Smooth muscle cell (in vitro differentiated cells): ENCODE results near the gene ERN1. TPM values are rescaled to one million over a fixed set of nuclear protein-coding genes. Genes with fewer than 3 reads are reported as not detected.

Source experiments
- DNase-seq: peaks from one replicate; lab custom pipeline; 2025; ENCODE audit not compliant: unreplicated experiment; lab: John Stamatoyannopoulos, UW
- H2AFZ ChIP-seq: fragments of 200-600 bp; sonication (generic); 2 replicates; pipeline ENCODE4 v1.6.0; 2016; ENCODE audit warnings: antibody characterized with exemption, low read depth, mild to moderate bottlenecking
- H3F3A ChIP-seq: fragments of 200-600 bp; sonication (generic); 2 replicates; pipeline ENCODE4 v1.6.0; 2017; ENCODE audit warnings: antibody characterized with exemption, low read depth
- H3K27ac ChIP-seq: fragments of 200-600 bp; sonication (generic); 2 replicates; pipeline ENCODE4 v1.5.1; 2016; ENCODE audit warnings: low read depth, mild to moderate bottlenecking
- H3K27me3 ChIP-seq: fragments of 200-600 bp; sonication (generic); 2 replicates; pipeline ENCODE4 v1.6.1; 2016; ENCODE audit warnings: low read depth, mild to moderate bottlenecking
- H3K36me3 ChIP-seq: fragments of 200-600 bp; sonication (generic); 2 replicates; pipeline ENCODE4 v1.5.1; 2016; ENCODE audit warnings: low read depth
- H3K4me1 ChIP-seq: fragments of 200-600 bp; sonication (generic); 2 replicates; pipeline ENCODE4 v1.5.1; 2016; ENCODE audit warnings: low read depth
- H3K4me2 ChIP-seq: fragments of 200-600 bp; sonication (generic); 2 replicates; pipeline ENCODE4 v1.6.0; 2016; ENCODE audit warnings: mild to moderate bottlenecking
- H3K4me3 ChIP-seq: fragments of 200-600 bp; sonication (generic); 2 replicates; pipeline ENCODE4 v1.5.1; 2016; ENCODE audit warnings: mild to moderate bottlenecking
- H3K79me2 ChIP-seq: fragments of 200-600 bp; sonication (generic); 2 replicates; pipeline ENCODE4 v1.6.0; 2016; ENCODE audit warnings: low read depth, mild to moderate bottlenecking
- H3K9ac ChIP-seq: fragments of 200-600 bp; sonication (generic); 2 replicates; pipeline ENCODE4 v1.6.0; 2016; ENCODE audit warnings: low read depth
- H3K9me3 ChIP-seq: fragments of 200-600 bp; sonication (generic); replicated peaks from 2 replicates; pipeline ENCODE4 v1.5.1; 2016; ENCODE audit warnings: low read depth
- H4K20me1 ChIP-seq: fragments of 200-600 bp; sonication (generic); 2 replicates; pipeline ENCODE4 v1.6.0; 2016; ENCODE audit warnings: low read depth
- CTCF ChIP-seq: fragments of 200-600 bp; sonication (generic); IDR thresholded peaks from 2 replicates; pipeline ENCODE4 v1.5.1; 2017; ENCODE audit warnings: borderline replicate concordance, mild to moderate bottlenecking, antibody characterized with exemption; ENCODE audit not compliant: insufficient read depth, poor library complexity, severe bottlenecking
- WGBS: methylation state at CpG from one replicate; pipeline ENCODE4 v1.1.7; 2016; ENCODE audit warnings: low lambda C conversion rate; 5-methylcytosine and 5-hydroxymethylcytosine counted together
- polyA plus RNA-seq: library from polyadenylated mRNA; unstranded; fragments of >200 nt; fragmentation: Nextera tagmentation; extraction: Ambion mirVana; gene quantifications from 2 replicates; pipeline ENCODE4 v1.2.1, GENCODE V29; 2016
- total RNA-seq: library from RNA; depleted of rRNA; stranded (reverse); fragments of >200 nt; gene quantifications from 2 replicates; pipeline ENCODE4 v1.2.3, GENCODE V29; 2014

The ERN1 gene
- total and polyA plus RNA-seq, 2 experiments from 2014 or later: 8.6 to 9.0 TPM

- Histone ChIP-seq H2AFZ (no peak overlapping the region), H3K4me3 (no peak overlapping the region), H3K27ac (peak overlapping the region; percentile 79), H3K4me1 (peaks cover 10% of the 10 kb centered on the region), H3K4me2 (peak overlapping the region; percentile 36), H3K36me3 (no peaks in the 10 kb centered on the region), H3K9ac (peak overlapping the region; percentile 53), H3K27me3 (no peaks in the 10 kb centered on the region), H3K9me3 (no peaks in the 10 kb centered on the region), H3K79me2 (no peaks in the 10 kb centered on the region), H4K20me1 (peaks cover 20% of the 10 kb centered on the region), H3F3A (no peaks in the 10 kb centered on the region)
- WGBS: 68% methylated on average over 3 of the region's 3 CpGs
- no peak for DNase-seq
- no peak for TF ChIP-seq CTCF
These were observed 46.9 kb downstream of the ERN1 start for GRCh38 chr17:64083093-64083492.

GRCh38 chr17:64081802-64082799, 47.8 kb downstream of the ERN1 start:
- peaks cover 20% of the 10 kb centered on the region for H4K20me1 ChIP-seq
- H3K9me3 ChIP-seq: no peaks in the 10 kb centered on the region
- peaks cover 10% of the 10 kb centered on the region for H3K4me1 ChIP-seq
- no peak for TF ChIP-seq CTCF
- H3K4me3 ChIP-seq: no peak overlapping the region
- no peaks in the 10 kb centered on the region for H3F3A ChIP-seq
- H3K36me3 ChIP-seq: no peaks in the 10 kb centered on the region
- H3K4me2 ChIP-seq: peak overlapping the region; percentile 36
- H2AFZ ChIP-seq: no peak overlapping the region
- no peaks in the 10 kb centered on the region for H3K79me2 ChIP-seq
- no peak for DNase-seq
- no peaks in the 10 kb centered on the region for H3K27me3 ChIP-seq
- H3K9ac ChIP-seq: peak overlapping the region; percentile 53
- 43% methylated on average over 8 of the region's 8 CpGs for WGBS
- peak overlapping the region; percentile 79 for H3K27ac ChIP-seq

- H3F3A ChIP-seq: peaks cover under 1% of the 10 kb centered on the region
- H3K9ac ChIP-seq: no peak overlapping the region
- no peak overlapping the region for H3K4me2 ChIP-seq
- TF ChIP-seq CTCF: no peak
- H3K9me3 ChIP-seq: no peaks in the 10 kb centered on the region
- H2AFZ ChIP-seq: no peak overlapping the region
- no peak overlapping the region for H3K4me3 ChIP-seq
- no peak for DNase-seq
- H3K27ac ChIP-seq: no peak overlapping the region
- WGBS: 95% methylated on average over 3 of the region's 3 CpGs
- H3K36me3 ChIP-seq: no peaks in the 10 kb centered on the region
- H3K27me3 ChIP-seq: no peaks in the 10 kb centered on the region
- peaks cover 10% of the 10 kb centered on the region for H3K4me1 ChIP-seq
- H3K79me2 ChIP-seq: no peaks in the 10 kb centered on the region
- peaks cover 20% of the 10 kb centered on the region for H4K20me1 ChIP-seq
These were observed 49.7 kb downstream of the ERN1 start for GRCh38 chr17:64080174-64080618.
